CD4-positive, alpha-beta T cell treated with Interleukin-17A for 4 hours (primary cell): Measurements from ENCODE around the gene CIC.
"Not testable (repeated sequence)": the region's sequence is repeated elsewhere in the genome, so short reads cannot be mapped to it uniquely, and the experiment has no call there.

Experiments used
- DNase-seq: peaks from one replicate; pipeline ENCODE4 v3.0.0-alpha.2; 2020; ENCODE audit warnings: mixed read lengths

Gene CIC

DNA sequence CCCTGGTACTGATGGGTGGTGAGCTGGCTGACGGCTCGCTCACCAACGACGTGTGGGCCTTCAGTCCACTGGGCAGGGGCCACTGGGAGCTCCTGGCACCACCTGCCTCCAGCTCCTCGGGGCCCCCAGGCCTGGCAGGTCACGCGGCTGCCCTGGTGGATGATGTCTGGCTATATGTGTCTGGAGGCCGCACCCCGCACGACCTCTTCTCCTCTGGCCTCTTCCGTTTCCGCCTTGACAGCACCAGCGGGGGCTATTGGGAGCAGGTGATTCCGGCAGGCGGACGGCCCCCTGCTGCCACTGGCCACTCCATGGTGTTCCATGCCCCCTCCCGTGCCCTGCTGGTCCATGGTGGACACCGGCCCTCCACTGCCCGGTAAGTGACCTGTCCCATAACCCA, 66.9 kb downstream of the CIC start:
- no peak for DNase-seq

DNA sequence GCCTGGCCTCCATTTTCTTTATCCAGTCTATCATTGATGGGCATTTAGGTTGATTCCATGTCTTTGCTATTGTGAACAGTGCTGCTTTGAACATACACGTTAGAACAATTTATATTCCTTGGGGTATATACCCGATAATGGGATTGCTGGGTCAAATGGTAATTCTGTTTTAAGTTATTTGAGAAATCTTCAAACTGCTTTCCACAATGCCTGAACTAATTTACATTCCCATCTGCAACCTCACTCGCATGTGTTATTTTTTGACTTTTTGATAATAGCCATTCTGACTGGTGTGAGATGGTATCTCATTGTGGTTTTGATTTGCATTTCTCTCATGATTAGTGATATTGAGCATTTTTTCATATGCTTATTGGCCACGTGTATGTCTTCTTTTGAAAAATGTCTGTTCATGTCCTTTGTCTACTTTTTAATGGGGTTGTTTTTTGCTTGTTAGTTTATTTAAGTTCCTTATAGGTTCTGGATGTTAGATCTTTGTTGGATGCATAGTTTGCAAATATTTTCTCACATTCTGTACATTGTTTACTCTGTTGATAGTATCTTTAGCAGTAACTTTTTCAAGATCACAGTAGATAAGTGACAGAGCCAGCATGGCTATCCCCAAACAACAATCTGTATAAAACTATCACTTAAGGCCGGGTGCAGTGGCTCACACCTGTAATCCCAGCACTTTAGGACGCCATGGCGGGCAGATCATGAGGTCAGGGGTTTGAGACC, 70.2 kb downstream of the CIC start:
- not testable (repeated sequence) for DNase-seq

DNA sequence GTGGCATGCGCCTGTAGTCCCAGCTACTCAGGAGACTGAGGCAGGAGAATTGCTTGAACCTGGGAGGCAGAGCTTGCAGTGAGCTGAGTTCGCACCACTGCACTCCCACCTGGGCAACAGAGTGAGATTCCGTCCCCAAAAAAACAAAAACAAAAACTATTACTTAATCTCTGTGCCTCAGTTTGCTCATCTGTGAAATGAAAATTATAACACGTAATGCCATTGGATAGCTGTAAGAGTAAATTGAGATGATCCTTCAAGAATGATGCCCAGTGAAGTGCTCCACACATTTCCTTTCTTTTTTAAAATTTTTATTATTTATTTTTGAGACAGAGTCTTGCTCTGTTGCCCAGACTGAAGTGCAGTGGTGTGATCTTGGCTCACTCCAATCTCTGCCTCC, 70.9 kb downstream of the CIC start:
- DNase-seq: not testable (repeated sequence)

DNA sequence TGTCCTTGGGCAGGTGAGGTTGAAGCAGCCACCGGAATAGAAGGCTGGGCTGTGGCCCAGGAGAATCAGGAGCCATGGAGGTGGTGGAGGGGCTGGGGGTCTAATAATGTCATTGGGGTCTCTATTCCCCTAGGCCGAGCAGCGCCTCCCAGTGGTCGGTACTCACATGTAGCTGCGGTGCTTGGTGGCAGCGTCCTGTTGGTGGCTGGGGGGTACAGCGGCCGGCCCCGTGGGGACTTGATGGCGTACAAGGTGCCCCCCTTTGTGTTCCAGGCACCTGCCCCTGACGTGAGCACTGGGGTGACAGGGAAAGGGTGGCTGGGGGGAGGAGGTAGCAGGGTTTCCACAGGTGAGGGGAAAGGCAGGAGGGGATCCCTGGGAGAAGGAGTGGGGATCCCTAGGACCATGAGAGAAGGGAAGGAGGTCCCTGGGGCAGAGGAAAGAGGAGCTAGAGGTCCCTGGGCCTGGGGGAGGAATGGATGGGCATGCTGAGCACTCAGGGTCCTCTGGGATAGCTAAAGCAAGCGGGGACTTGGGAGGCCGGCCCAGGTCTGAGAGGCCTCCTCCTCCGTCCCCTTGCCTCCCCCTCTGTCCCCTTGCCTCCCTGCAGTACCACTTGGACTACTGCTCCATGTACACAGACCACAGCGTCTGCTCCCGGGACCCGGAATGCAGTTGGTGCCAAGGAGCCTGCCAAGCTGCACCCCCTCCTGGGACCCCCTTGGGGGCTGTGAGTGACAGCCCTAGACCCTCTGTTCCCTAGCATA, 74.5 kb downstream of the CIC start:
- DNase-seq: no peak

DNA sequence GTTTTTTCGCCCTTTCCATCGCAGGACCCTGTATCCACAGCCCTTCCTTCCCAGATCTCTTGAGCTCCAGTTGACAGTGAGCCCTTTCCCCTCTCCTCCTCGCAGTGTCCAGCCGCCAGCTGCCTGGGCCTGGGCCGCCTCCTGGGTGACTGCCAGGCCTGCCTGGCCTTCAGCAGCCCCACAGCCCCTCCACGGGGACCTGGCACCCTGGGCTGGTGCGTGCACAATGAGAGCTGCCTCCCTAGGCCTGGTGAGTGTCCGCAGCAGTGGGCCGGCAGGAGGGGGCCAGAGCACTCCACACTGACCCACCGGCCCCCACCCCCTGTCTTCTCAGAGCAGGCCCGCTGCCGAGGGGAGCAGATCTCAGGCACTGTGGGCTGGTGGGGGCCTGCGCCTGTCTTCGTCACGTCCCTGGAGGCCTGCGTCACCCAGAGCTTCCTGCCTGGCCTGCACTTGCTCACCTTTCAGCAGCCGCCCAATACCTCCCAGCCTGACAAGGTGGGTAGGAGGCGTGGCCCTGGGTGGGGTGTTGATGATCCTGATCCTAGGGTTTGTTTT, 75.4 kb downstream of the CIC start:
- no peak for DNase-seq
